Caco-2 (cell line): ENCODE measurements around the gene ASB1. TPM values are rescaled to one million over a fixed set of nuclear protein-coding genes. Genes with fewer than 3 reads are reported as not detected.

ENCODE experiments used
- BruUV-seq: library from RNA; stranded (reverse); fragments of 400-500 nt; replicated peaks from 2 replicates; lab custom pipeline; 2021; lab: Mats Ljungman, UMichigan
- CTCF ChIA-PET: fragments of 300-600 bp; sonication (Branson Sonifier 250); formaldehyde crosslinking; loops from one replicate; lab custom pipeline; 2022; ENCODE audit warnings: antibody characterized with exemption; lab: Charles Lee
- POLR2A ChIA-PET: fragments of 300-600 bp; sonication (Branson Sonifier 250); formaldehyde crosslinking; loops from one replicate; lab custom pipeline; 2022; ENCODE audit warnings: antibody characterized with exemption; lab: Charles Lee
- DNase-seq, 2 experiments: peaks; one replicate each; pipeline versions ENCODE4 v3.0.0 to v3.0.0-alpha.2; 2020 to 2022
- H3K27me3 ChIP-seq: replicated peaks from 2 replicates; pipeline ENCODE4 v1.6.0; 2011; ENCODE audit warnings: low read length; ENCODE audit not compliant: control insufficient read depth, insufficient read depth
- H3K36me3 ChIP-seq: 2 replicates; pipeline ENCODE4 v1.5.1; 2011; ENCODE audit warnings: low read length; ENCODE audit not compliant: control insufficient read depth, insufficient read depth
- H3K4me1 ChIP-seq: fragments of 250-450 bp; sonication (Bioruptor Pico); 2 replicates; pipeline ENCODE4 v1.5.1; 2020; ENCODE audit warnings: mild to moderate bottlenecking
- H3K4me3 ChIP-seq: 2 replicates; pipeline ENCODE4 v1.5.1; 2011; ENCODE audit warnings: low read depth, mild to moderate bottlenecking, control low read depth, low read length
- H3K9me3 ChIP-seq: fragments of 250-450 bp; sonication (Bioruptor Pico); 2 replicates; pipeline ENCODE4 v1.5.1; 2020; ENCODE audit warnings: mild to moderate bottlenecking, moderate library complexity
- H3K27ac Mint-ChIP-seq: one replicate; pipeline ENCODE4 v1.8.0; 2022; ENCODE audit warnings: mixed read lengths; ENCODE audit not compliant: unreplicated experiment
- H3K27me3 Mint-ChIP-seq: one replicate; pipeline ENCODE4 v1.8.0; 2022; ENCODE audit warnings: mixed read lengths; ENCODE audit not compliant: insufficient read depth, unreplicated experiment
- H3K36me3 Mint-ChIP-seq: one replicate; pipeline ENCODE4 v1.8.0; 2022; ENCODE audit warnings: mild to moderate bottlenecking, mixed read lengths; ENCODE audit not compliant: insufficient read depth, unreplicated experiment
- H3K4me1 Mint-ChIP-seq: one replicate; pipeline ENCODE4 v1.8.0; 2022; ENCODE audit warnings: low read depth, mixed read lengths; ENCODE audit not compliant: unreplicated experiment
- H3K4me3 Mint-ChIP-seq: one replicate; pipeline ENCODE4 v1.8.0; 2022; ENCODE audit warnings: mild to moderate bottlenecking, moderate library complexity, mixed read lengths; ENCODE audit not compliant: unreplicated experiment
- H3K9me3 Mint-ChIP-seq: one replicate; pipeline ENCODE4 v1.8.0; 2022; ENCODE audit warnings: mixed read lengths; ENCODE audit not compliant: unreplicated experiment
- CTCF ChIP-seq, 2 experiments: fragments of 200-600 bp in 1 of 2; IDR thresholded peaks; 1 replicate in 1 of 2; 2 replicates in 1 of 2; pipeline versions ENCODE4 v1.5.1 to v1.8.0; 2011 to 2022; ENCODE audit warnings: antibody characterized with exemption in 1 of 2, control low read depth in 1 of 2, inconsistent platforms in 1 of 2, low read depth in 1 of 2, low read length in 1 of 2, mild to moderate bottlenecking in 1 of 2, moderate library complexity in 1 of 2; ENCODE audit not compliant: insufficient read depth in 1 of 2, severe bottlenecking in 1 of 2, unreplicated experiment in 1 of 2
- intact Hi-C: fragments of 100-400 bp; cut with micrococcal nuclease; formaldehyde crosslinking; loops from one replicate; pipeline ENCODE4 v1.10.0; 2022; ENCODE audit not compliant: unreplicated experiment
- total RNA-seq: library from RNA; stranded (reverse); gene quantifications from 2 replicates; pipeline ENCODE4 v1.2.3, GENCODE V29; 2022

Gene ASB1
- total RNA-seq, 1 experiment from 2014 or later = 16.9 TPM

- no peak overlapping the region for H3K4me3 ChIP-seq
- no peaks in the 10 kb centered on the region for H3K27me3 ChIP-seq
- H3K36me3 ChIP-seq = no peaks in the 10 kb centered on the region
- intact Hi-C loops = no loop called here
- DNase-seq = no peak
- Mint-ChIP-seq H3K4me3 (no peak overlapping the region), H3K27ac (no peak overlapping the region), H3K9me3 (no peaks in the 10 kb centered on the region), H3K27me3 (no peaks in the 10 kb centered on the region), H3K4me1 (no peaks in the 10 kb centered on the region), H3K36me3 (no peaks in the 10 kb centered on the region)
- TF ChIP-seq CTCF (IDR thresholded peaks at IDR 0.05; ENCODE audit: insufficient read depth in 1 of 2, low read depth in 1 of 2, low read length in 1 of 2, severe bottlenecking in 1 of 2, unreplicated experiment in 1 of 2) = no peak
- ChIA-PET CTCF (no interaction called here), POLR2A (no interaction called here)
- no TSS peak for BruUV-seq
- H3K9me3 ChIP-seq = no peaks in the 10 kb centered on the region
- no peaks in the 10 kb centered on the region for H3K4me1 ChIP-seq
These were observed 70.9 kb downstream of the ASB1 start for GRCh38 chr2:238497610-238498005.

GRCh38 chr2:238498188-238498587 is 71.5 kb downstream of the ASB1 start:
- no TSS peak for BruUV-seq
- Histone ChIP-seq H3K27me3 (no peaks in the 10 kb centered on the region), H3K9me3 (no peaks in the 10 kb centered on the region), H3K4me1 (no peaks in the 10 kb centered on the region), H3K36me3 (no peaks in the 10 kb centered on the region), H3K4me3 (no peak overlapping the region)
- H3K36me3 Mint-ChIP-seq = no peaks in the 10 kb centered on the region
- DNase-seq = no peak
- no peaks in the 10 kb centered on the region for H3K4me1 Mint-ChIP-seq
- ChIA-PET POLR2A (no interaction called here), CTCF (no interaction called here)
- no peak overlapping the region for H3K4me3 Mint-ChIP-seq
- no peaks in the 10 kb centered on the region for H3K9me3 Mint-ChIP-seq
- no peak overlapping the region for H3K27ac Mint-ChIP-seq
- intact Hi-C loops = no loop called here
- no peaks in the 10 kb centered on the region for H3K27me3 Mint-ChIP-seq
- TF ChIP-seq CTCF (IDR thresholded peaks at IDR 0.05; ENCODE audit: insufficient read depth in 1 of 2, low read depth in 1 of 2, low read length in 1 of 2, severe bottlenecking in 1 of 2, unreplicated experiment in 1 of 2) = no peak

GRCh38 chr2:238498691-238499295 is 72.1 kb downstream of the ASB1 start:
- H3K27me3 ChIP-seq = no peaks in the 10 kb centered on the region
- H3K27me3 Mint-ChIP-seq = no peaks in the 10 kb centered on the region
- H3K4me3 Mint-ChIP-seq = no peak overlapping the region
- no peaks in the 10 kb centered on the region for H3K9me3 ChIP-seq
- H3K36me3 ChIP-seq = no peaks in the 10 kb centered on the region
- intact Hi-C loops = no loop called here
- H3K9me3 Mint-ChIP-seq = no peaks in the 10 kb centered on the region
- H3K4me1 ChIP-seq = no peaks in the 10 kb centered on the region
- DNase-seq = no peak
- TF ChIP-seq CTCF (IDR thresholded peaks at IDR 0.05; ENCODE audit: insufficient read depth in 1 of 2, low read depth in 1 of 2, low read length in 1 of 2, severe bottlenecking in 1 of 2, unreplicated experiment in 1 of 2) = no peak
- BruUV-seq = no TSS peak
- no peak overlapping the region for H3K27ac Mint-ChIP-seq
- H3K36me3 Mint-ChIP-seq = no peaks in the 10 kb centered on the region
- ChIA-PET CTCF (no interaction called here), POLR2A (no interaction called here)
- no peaks in the 10 kb centered on the region for H3K4me1 Mint-ChIP-seq
- H3K4me3 ChIP-seq = no peak overlapping the region
